ENCODE data around the gene AGFG2.

GRCh38 chr7:100588438-100588837 is 49.4 kb downstream of the AGFG2 start:
- TF ChIP-seq EZH2phosphoT487 (IDR thresholded peaks at IDR 0.05; ENCODE audit: low read length): no peak
- TF ChIP-seq CTCF (IDR thresholded peaks at IDR 0.05; ENCODE audit: low read length): peak; percentile 38
- no peak for TF ChIP-seq EZH2 (optimal IDR thresholded peaks at IDR 0.05; ENCODE audit: low read depth, low read length)
